ENCODE results near the gene LSM4. TPM values are rescaled to one million over a fixed set of nuclear protein-coding genes. Genes with fewer than 3 reads are reported as not detected.

LSM4 gene
- polyA plus RNA-seq, 1 donor from 2014 or later, result 137 TPM

GRCh38 chr19:18286973-18287635 is 35.8 kb downstream of the LSM4 start:
- peaks cover 19 to 32% (median 26%) of the 10 kb centered on the region in 3 donors for H3K4me1 Mint-ChIP-seq
- peaks cover 1% of the 10 kb centered on the region for H3K36me3 Mint-ChIP-seq
- no peaks in the 10 kb centered on the region for H3K27me3 Mint-ChIP-seq
- peak overlapping the region in 1 of 3 donors; percentile 92 for H3K27ac Mint-ChIP-seq
- peaks cover 0 to 4% (median 2%) of the 10 kb centered on the region in 3 donors for H3K9me3 Mint-ChIP-seq
- peak overlapping the region in 1 of 4 donors; percentile 61 for H3K4me3 Mint-ChIP-seq

- H3K36me3 Mint-ChIP-seq, result peaks cover 2% of the 10 kb centered on the region
- peak overlapping the region; percentile 89 to 93 (median 92) for H3K27ac Mint-ChIP-seq
- peaks cover 0 to 2% (median 0%) of the 10 kb centered on the region in 3 donors for H3K9me3 Mint-ChIP-seq
- peaks cover 13 to 22% (median 18%) of the 10 kb centered on the region in 3 donors for H3K4me1 Mint-ChIP-seq
- H3K27me3 Mint-ChIP-seq, result no peaks in the 10 kb centered on the region
- H3K4me3 Mint-ChIP-seq, result peak overlapping the region in 3 of 4 donors; percentile 50 to 85 (median 56)
These were observed 38.0 kb downstream of the LSM4 start for GRCh38 chr19:18284712-18285360.

- peaks cover 7% of the 10 kb centered on the region for H3K36me3 Mint-ChIP-seq
- H3K4me3 Mint-ChIP-seq, result peak overlapping the region in 2 of 4 donors; percentile 45 to 99
- H3K27ac Mint-ChIP-seq, result peak overlapping the region in 2 of 3 donors; percentile 100
- peaks cover 0 to 2% (median 0%) of the 10 kb centered on the region in 3 donors for H3K9me3 Mint-ChIP-seq
- peaks cover 21 to 27% (median 23%) of the 10 kb centered on the region in 3 donors for H3K4me1 Mint-ChIP-seq
- H3K27me3 Mint-ChIP-seq, result no peaks in the 10 kb centered on the region
These were observed 39.5 kb downstream of the LSM4 start for GRCh38 chr19:18283338-18283737.

GRCh38 chr19:18282788-18283141 is 40.1 kb downstream of the LSM4 start:
- Mint-ChIP-seq H3K4me1 (peaks cover 21 to 32% (median 23%) of the 10 kb centered on the region in 3 donors), H3K4me3 (peak overlapping the region; percentile 85 to 99 (median 95)), H3K27ac (peak overlapping the region; percentile 97 to 100 (median 100)), H3K36me3 (peaks cover 7% of the 10 kb centered on the region), H3K27me3 (no peaks in the 10 kb centered on the region), H3K9me3 (peaks cover 0 to 2% (median 0%) of the 10 kb centered on the region in 3 donors)

GRCh38 chr19:18282021-18282787 is 40.7 kb downstream of the LSM4 start:
- Mint-ChIP-seq H3K27me3 (no peaks in the 10 kb centered on the region), H3K4me1 (peaks cover 23 to 32% (median 24%) of the 10 kb centered on the region in 3 donors), H3K4me3 (peak overlapping the region; percentile 85 to 99 (median 95)), H3K27ac (peak overlapping the region; percentile 97 to 100 (median 100)), H3K36me3 (peaks cover 7% of the 10 kb centered on the region), H3K9me3 (peaks cover 0 to 2% (median 0%) of the 10 kb centered on the region in 3 donors)

GRCh38 chr19:18281082-18282020 is 41.5 kb downstream of the LSM4 start, which contains the start of gene JUND:
Gene JUND, minus strand, starts transcription at chr19:18281622. Its CDS starts 138 bp downstream, at chr19:18281484.
- Mint-ChIP-seq H3K27me3 (no peaks in the 10 kb centered on the region), H3K27ac (peak within 1 kb of the TSS; percentile 98 to 100 (median 100)), H3K36me3 (peaks cover 7% of the 10 kb centered on the region), H3K9me3 (peaks cover 0 to 2% (median 0%) of the 10 kb centered on the region in 3 donors), H3K4me3 (peak within 1 kb of the TSS; percentile 96 to 99 (median 98)), H3K4me1 (peaks cover 19 to 32% (median 20%) of the 10 kb centered on the region in 3 donors)

GRCh38 chr19:18280247-18281081 is 42.4 kb downstream of the LSM4 start:
- H3K4me3 Mint-ChIP-seq, result peak overlapping the region; percentile 96 to 99 (median 98)
- peak overlapping the region; percentile 98 to 100 (median 100) for H3K27ac Mint-ChIP-seq
- H3K4me1 Mint-ChIP-seq, result peaks cover 19 to 31% (median 24%) of the 10 kb centered on the region in 3 donors

GRCh38 chr19:18279516-18280246 is 43.2 kb downstream of the LSM4 start:
- no peaks in the 10 kb centered on the region for H3K27me3 Mint-ChIP-seq
- H3K4me1 Mint-ChIP-seq, result peaks cover 19 to 25% (median 22%) of the 10 kb centered on the region in 3 donors
- peak overlapping the region; percentile 96 to 99 (median 98) for H3K4me3 Mint-ChIP-seq
- H3K27ac Mint-ChIP-seq, result peak overlapping the region; percentile 98 to 100 (median 100)
- peaks cover 0 to 2% (median 0%) of the 10 kb centered on the region in 3 donors for H3K9me3 Mint-ChIP-seq
- H3K36me3 Mint-ChIP-seq, result peaks cover 6% of the 10 kb centered on the region

More at GRCh38 chr19:18280247-18281081, 42.4 kb downstream of the LSM4 start:
- Mint-ChIP-seq H3K9me3 (peaks cover 0 to 2% (median 0%) of the 10 kb centered on the region in 3 donors), H3K27me3 (no peaks in the 10 kb centered on the region), H3K36me3 (peaks cover 6% of the 10 kb centered on the region)

GRCh38 chr19:18279266-18279515 is 43.7 kb downstream of the LSM4 start:
- peaks cover 0 to 2% (median 0%) of the 10 kb centered on the region in 3 donors for H3K9me3 Mint-ChIP-seq
- no peaks in the 10 kb centered on the region for H3K27me3 Mint-ChIP-seq
- peaks cover 21 to 27% (median 22%) of the 10 kb centered on the region in 3 donors for H3K4me1 Mint-ChIP-seq
- H3K4me3 Mint-ChIP-seq, result peak overlapping the region; percentile 96 to 99 (median 98)
- H3K36me3 Mint-ChIP-seq, result peaks cover 6% of the 10 kb centered on the region
- H3K27ac Mint-ChIP-seq, result peak overlapping the region; percentile 98 to 100 (median 100)

- Mint-ChIP-seq H3K27ac (peak overlapping the region; percentile 98 to 100 (median 100)), H3K4me3 (peak overlapping the region; percentile 96 to 99 (median 98)), H3K36me3 (peaks cover 6% of the 10 kb centered on the region), H3K9me3 (peaks cover 0 to 2% (median 0%) of the 10 kb centered on the region in 3 donors), H3K27me3 (no peaks in the 10 kb centered on the region), H3K4me1 (peaks cover 21 to 27% (median 22%) of the 10 kb centered on the region in 3 donors)
These were observed 44.2 kb downstream of the LSM4 start for GRCh38 chr19:18278521-18279265.

- H3K27me3 Mint-ChIP-seq, result no peaks in the 10 kb centered on the region
- H3K4me3 Mint-ChIP-seq, result peak overlapping the region in 3 of 4 donors; percentile 16 to 99 (median 47)
- peaks cover 15 to 30% (median 21%) of the 10 kb centered on the region in 3 donors for H3K4me1 Mint-ChIP-seq
- peaks cover 6% of the 10 kb centered on the region for H3K36me3 Mint-ChIP-seq
- H3K9me3 Mint-ChIP-seq, result no peaks in the 10 kb centered on the region
- H3K27ac Mint-ChIP-seq, result peak overlapping the region; percentile 86 to 100 (median 95)
These were observed 48.0 kb downstream of the LSM4 start for GRCh38 chr19:18274781-18275356.
